VCaP (cell line): Measurements from ENCODE around the gene MGRN1.

Source experiments
- H3K27ac ChIP-seq: fragments of 450-650 bp; 2 replicates; pipeline ENCODE4 v1.5.1; 2017
- CTCF ChIP-seq: fragments of 450-650 bp; conservative IDR thresholded peaks from 2 replicates; pipeline ENCODE4 v1.5.1; 2017; ENCODE audit warnings: mild to moderate bottlenecking, moderate library complexity

Gene MGRN1

GRCh38 chr16:4680673-4681470 lies 56.2 kb downstream of the MGRN1 start:
- TF ChIP-seq CTCF, result no peak
- H3K27ac ChIP-seq, result peak overlapping the region; percentile 96

- H3K27ac ChIP-seq, result peak overlapping the region; percentile 96
- no peak for TF ChIP-seq CTCF
Observed at GRCh38 chr16:4681471-4682083, 57.0 kb downstream of the MGRN1 start.

GRCh38 chr16:4682084-4682591 lies 57.5 kb downstream of the MGRN1 start:
- TF ChIP-seq CTCF, result no peak
- H3K27ac ChIP-seq, result peak overlapping the region; percentile 96; the same call in 1 of the 2 replicates

- TF ChIP-seq CTCF, result 0 out of 2 replicates have a peak, but pooled peaks have one; percentile 20
Observed at GRCh38 chr16:4682616-4683254, 58.1 kb downstream of the MGRN1 start.

GRCh38 chr16:4683255-4684057 lies 58.8 kb downstream of the MGRN1 start:
- TF ChIP-seq CTCF, result no peak
- no peak overlapping the region for H3K27ac ChIP-seq

More at GRCh38 chr16:4682616-4683254, 58.1 kb downstream of the MGRN1 start:
- no peak overlapping the region for H3K27ac ChIP-seq

- no peak overlapping the region for H3K27ac ChIP-seq
- no peak for TF ChIP-seq CTCF
Observed at GRCh38 chr16:4684058-4684715, 59.6 kb downstream of the MGRN1 start.
